GM12873 (cell line): ENCODE measurements around the gene GALNT14.

Experiments
- TF ChIP-seq, protein P1 (sequence below): IDR thresholded peaks from 2 replicates; pipeline ENCODE4 v1.5.1; 2012; ENCODE audit warnings: low read depth, mild to moderate bottlenecking, moderate library complexity, low read length, control low read depth; ENCODE audit not compliant: insufficient read depth; ENCODE audit errors: missing control alignments

The GALNT14 gene

DNA sequence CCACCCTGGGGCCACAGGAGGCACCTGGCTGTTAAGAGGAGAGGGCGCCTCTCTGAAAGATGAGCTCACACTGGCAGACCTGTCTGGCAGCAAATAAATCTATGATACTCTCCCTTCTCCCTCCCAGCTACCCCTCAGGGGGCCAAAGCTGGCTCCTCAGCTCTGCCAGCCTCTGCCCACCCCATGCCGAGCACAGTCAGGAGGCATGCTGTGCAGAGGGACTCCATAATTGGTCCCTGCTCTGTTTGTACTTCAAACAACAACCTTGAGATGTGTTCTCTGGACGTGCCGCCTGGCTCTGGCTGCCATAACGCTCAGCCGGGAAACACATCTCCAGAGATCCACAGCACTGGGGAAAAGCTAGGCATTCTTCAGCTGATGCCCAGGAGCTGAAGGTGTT is 126.7 kb downstream of the GALNT14 start:
- TF ChIP-seq, protein P1, sequence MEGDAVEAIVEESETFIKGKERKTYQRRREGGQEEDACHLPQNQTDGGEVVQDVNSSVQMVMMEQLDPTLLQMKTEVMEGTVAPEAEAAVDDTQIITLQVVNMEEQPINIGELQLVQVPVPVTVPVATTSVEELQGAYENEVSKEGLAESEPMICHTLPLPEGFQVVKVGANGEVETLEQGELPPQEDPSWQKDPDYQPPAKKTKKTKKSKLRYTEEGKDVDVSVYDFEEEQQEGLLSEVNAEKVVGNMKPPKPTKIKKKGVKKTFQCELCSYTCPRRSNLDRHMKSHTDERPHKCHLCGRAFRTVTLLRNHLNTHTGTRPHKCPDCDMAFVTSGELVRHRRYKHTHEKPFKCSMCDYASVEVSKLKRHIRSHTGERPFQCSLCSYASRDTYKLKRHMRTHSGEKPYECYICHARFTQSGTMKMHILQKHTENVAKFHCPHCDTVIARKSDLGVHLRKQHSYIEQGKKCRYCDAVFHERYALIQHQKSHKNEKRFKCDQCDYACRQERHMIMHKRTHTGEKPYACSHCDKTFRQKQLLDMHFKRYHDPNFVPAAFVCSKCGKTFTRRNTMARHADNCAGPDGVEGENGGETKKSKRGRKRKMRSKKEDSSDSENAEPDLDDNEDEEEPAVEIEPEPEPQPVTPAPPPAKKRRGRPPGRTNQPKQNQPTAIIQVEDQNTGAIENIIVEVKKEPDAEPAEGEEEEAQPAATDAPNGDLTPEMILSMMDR, result no peak

DNA sequence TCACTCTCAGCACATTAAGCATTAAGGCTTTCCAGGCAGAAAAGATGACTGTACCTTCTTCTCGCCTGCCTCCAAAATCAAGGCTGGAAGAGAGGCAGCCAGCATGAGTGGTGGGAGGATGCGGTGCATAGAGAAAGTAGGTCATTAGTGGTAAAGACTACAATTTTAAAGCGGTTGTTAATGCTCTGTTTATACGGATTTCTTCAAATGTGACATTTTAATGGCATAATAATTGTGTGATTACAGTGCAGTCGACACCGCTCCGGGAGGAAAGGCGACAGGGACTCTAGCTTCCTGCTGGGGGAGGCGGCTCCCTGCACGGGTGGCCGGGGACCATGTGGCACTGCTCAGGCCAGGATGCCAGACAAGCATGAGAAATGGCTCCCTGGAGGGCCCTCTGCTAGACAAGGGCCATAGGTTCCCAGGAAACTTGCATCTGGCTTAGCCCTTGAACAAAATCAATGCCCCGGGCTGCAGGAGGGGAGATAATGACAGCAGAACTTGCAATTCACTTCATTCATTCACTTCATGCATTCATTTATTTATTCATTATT is 129.6 kb downstream of the GALNT14 start:
- TF ChIP-seq, protein P1, result no peak

DNA sequence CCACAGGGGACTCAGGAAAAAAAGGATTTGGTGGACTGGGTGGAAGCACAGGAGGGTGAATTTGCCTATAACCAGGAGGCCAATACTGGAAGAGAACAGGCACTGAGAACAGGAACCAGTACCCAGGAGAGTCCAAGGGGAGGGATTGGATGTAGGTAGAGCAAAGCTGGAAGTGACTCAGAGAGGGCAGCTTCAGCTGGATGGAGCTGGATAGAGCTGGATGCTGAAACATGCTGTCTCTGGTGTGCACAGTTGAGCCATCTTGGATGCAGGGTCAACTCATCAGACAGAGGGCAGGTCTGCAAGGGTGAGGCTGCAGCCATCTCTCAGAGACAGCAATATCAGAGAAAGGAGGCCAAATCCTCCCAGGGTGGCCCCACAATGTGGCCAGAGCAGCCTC is 134.0 kb downstream of the GALNT14 start:
- TF ChIP-seq, protein P1, result no peak

DNA sequence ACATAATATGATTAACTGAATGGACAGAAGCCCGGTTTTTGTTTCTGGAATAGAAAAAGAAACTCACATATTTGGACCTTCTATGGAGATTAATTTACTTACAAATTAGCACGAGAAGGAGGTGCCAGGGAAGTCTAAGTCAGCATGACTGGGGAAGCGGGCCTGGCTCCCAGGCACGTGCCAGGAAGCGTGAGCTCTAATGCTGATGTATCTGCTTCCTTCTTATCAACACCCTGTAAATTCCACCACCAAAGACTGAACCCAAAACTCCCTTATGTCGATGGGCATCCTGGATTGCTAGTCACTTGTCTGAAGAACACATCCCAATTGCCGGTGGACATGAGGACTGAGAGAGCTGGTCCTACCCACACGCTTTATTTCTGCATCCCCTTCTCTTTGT is 134.5 kb downstream of the GALNT14 start:
- TF ChIP-seq, protein P1, result no peak

DNA sequence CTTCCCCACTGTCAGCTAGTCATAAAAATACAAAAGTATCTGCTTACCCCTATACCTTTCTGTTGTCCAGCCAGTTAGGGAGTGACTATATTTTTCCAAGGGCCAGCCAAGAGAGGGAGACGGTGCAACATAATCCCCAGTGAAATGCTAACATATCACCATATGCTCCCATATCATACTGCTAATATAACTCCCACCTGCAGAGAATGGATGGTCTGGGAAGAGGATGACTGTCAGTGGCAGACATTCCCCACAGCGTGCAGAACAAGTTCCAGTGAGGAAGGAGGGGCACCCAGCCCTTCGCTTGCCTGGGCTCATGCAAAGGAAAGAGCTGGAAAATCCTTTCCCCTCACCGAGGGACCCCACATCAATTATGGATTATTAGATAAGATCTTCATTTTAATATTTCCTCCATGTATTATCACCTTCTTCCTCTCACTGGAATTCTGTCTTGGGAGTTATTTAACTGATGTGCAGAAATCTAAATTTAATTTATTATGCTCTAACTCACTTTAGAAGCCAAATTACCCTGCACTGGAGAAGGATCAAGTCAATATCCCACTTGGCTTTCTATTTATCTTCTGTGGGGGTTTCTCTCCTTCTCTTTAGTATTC is 135.6 kb downstream of the GALNT14 start:
- TF ChIP-seq, protein P1, result no peak

DNA sequence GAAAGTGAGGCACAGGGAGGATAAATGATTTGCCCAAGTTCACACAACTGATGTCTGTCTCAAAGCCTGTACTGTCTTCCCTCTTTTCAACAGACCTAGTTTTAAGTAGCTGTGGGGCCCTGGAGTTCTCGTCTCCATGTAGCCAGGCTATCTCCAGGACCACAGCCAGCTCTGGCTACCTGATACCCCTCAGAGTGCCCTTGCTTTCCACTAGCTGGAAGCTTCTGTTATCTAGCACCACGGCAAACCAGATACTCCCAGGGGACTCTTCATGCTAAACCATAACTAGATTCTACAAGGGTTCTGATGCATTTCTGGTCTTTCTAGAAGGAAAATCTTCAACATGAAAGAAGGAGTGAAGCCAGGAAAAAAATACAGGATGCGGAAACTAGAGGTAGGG is 137.3 kb downstream of the GALNT14 start:
- TF ChIP-seq, protein P1, result no peak

DNA sequence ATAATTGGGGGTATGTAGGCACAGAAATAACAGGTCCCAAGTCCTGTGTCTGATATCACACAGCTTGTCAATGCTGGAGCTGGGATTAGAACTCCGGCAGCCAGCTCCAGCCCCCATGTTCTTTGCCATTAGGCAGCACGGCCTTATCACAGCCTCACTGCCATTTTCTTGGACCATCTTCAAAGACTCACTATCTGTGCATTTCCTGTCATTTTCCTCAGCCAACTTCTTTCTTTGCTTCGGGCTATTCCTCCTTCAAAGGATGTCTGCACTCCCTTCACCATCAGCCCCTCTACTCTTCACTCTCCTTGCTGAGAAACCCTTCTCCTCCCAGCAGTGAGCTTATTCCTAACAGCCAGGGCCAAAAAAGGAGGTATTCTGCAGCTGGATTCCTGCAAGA is 139.6 kb downstream of the GALNT14 start:
- TF ChIP-seq, protein P1, result no peak
